Fibroblast of gingiva (primary cell): ENCODE measurements around the gene DDA1.
"Not testable (repeated sequence)": the region's sequence is repeated elsewhere in the genome, so short reads cannot be mapped to it uniquely, and the experiment has no call there.

Source experiments
- DNase-seq: peaks from one replicate; pipeline ENCODE4 v3.0.0-alpha.2; 2011; ENCODE audit warnings: low read depth

The DDA1 gene

DNA sequence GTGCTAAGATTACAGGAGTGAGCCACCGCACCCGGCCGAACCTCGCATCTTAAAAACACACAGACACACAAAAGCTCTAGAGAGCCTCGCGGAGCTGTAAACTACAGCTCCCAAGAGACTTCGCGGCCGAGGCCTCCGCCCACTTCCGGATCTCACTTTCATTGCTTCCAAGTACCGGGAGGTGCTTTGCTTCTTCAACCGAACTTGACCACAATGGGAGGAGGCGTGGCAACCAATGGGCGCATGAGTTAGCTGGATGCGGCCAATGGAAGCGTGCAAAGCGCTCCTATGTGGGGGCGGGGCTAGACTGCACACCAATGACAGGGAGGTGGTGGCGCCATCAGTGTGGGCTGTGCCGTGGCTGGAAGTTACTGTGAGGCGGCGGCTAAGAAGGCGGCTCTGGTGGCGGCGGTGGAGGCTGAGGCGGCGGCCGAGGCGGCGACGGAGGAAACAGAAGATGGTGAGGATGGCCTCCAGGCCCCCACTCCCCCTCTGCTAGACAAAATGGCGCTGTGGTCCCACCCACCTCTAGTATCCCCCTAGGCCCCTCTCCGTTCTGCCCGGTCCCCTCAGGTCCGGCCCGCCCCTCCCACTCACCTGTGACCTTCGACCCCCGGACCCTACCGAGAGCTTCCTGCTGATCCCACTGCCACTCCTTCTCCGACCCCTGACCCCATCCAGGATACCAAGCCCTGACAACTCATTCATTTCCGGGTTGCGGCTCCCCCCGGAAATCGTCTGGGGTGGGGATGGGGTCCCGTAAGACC is at the start of gene DDA1:
Gene DDA1 (plus strand): TSS at position 366 of the 767 bp plus-strand sequence. CDS start 92 bp downstream, at position 458.
- peak; percentile 100 for DNase-seq

DNA sequence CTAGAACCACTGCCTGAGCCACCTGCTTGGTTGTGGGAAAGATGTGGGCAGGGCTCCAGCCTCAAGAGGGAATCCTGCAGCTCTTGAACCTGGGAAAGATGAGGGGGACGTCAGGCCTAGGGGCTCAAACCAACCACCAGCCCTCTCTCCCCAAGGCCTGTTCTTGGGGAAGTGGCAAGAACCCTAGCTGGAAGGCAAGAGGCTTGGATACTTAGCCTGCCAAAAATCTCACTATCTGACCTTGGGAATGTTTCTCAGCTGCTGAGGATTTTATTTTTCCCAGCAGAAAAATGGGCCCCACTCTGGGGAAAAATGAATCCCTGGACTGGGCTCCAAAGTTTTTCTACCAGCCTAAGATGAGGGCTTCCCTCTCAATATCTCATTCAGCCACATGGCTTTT is 49.4 kb upstream of the DDA1 start:
- DNase-seq, result no peak

DNA sequence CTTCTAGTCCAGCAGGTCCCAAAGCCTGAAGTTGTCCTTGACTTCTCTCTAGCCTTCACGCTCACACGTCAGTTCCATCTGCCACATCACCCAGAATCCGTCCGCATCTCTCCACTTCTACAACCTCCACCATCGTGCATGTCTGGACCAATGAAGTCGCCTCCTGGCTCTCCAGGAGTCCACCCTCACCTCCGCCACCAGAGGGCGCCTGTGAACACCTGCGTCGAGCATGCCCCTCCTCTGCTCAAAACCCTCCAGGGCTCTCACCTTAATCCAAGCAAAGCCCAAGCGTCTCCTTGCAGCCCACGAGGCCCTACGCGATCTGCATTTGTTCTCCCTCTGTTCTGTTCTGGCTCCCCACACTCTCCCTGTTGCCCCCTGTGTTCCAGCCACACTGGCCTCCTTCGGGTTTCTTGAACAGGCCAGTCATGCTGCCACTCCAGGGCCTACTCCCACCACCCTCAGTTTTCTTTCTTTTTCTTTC is 48.5 kb upstream of the DDA1 start:
- DNase-seq, result peak; percentile 46

DNA sequence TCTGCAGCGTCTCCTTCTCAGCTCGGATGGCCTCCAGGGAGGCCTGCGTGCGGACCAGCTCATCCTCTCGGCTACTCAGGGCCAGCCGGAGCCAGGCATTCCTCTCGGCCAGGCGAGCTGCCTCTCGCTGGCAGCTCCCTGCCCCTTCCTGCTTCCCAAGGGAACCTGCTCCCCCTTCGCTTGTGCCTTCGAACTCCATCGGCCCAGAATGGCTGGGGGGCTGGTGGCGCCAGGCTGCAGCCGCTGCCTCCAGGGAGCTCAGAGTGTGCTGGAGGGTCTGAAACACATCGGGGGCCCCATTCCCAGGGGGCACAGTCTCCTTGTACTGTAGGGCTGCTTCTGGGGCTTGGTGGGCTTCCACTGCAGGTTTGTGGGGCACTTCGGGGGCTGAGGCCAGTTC is 46.8 kb upstream of the DDA1 start:
- DNase-seq, result no peak

DNA sequence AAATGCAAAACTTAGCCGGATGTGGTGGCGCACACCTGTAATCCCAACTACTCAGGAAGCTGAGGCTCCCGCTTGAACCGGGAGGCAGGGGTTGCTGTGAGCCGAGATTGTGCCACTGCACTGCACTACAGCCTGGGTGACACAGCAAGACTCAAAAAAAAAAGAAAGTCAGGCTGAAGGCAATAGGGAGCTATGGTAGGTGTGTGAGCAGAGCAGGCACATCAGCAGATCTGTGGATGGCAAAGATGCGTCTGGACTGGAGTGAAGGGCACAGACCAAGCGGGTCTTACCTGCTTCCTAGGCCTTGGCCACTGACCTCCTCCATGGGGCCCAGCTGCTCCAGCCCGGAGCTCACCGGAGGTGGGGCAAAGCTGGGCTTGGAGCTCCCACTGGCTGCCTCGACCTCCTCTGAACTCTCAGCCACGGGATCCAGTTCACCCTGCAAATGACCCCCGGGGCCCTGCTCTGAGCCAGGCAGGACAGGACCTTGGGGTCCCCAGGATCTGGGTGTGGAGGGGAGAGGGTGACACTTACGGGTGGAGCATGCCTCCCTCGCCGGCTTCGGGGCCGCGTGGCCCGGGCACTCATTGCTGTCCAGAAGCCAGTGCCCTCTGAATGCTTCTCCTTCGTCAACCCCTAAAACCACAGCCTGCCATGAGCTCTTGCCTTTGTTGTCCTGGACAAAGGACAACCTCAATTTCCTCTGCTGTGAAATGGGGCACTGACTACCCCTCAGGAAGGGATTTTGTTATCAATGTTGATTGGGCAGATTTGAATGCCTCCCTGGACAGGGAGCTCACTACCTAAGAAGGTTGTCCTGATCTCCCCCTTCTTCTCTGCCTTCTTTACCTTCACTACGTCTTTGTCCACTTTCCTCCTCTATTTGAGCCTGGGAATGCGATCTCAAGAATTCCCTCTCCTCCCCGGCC is 45.4 kb upstream of the DDA1 start:
- no peak for DNase-seq

DNA sequence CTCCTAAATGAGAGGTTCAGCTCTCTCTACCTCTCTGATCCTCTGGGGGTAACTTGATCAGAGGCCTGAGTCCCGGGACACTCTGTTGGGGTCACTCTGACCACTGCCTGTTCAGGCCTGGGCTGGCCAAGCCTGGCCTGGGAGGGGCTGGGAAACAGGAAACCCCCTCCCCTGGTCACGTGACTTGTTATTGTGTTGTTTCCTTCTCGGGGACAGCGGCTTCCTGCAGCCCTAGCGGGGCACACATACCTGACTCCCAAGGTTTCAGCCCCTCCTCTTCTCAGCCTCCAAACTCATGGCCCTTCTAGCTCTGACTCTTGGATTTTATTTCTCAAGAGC is 44.8 kb upstream of the DDA1 start, which contains the start of gene USHBP1:
Gene USHBP1 (minus strand): TSS at position 105 of the 339 bp plus-strand sequence. CDS start 446 bp downstream, outside the sequence.
- no peak for DNase-seq

DNA sequence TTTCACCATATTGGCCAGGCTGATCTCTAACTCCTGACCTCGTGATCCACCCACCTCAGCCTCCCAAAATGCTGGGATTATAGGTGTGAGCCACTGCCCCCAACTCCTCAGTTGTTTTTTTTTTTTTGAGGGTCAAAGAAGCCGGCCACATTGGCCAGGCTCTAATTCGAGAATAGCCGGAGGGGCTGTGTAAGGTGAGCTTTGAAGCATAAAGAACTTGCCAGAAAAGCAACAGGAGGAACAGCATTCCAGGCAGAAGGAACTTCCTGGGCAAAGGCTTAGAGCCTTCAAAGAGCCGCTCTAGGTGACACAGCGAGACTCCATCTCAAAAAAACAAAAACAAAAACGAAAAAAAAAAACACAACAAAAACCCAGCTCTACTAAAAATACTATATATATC is 43.3 kb upstream of the DDA1 start:
- no peak for DNase-seq

DNA sequence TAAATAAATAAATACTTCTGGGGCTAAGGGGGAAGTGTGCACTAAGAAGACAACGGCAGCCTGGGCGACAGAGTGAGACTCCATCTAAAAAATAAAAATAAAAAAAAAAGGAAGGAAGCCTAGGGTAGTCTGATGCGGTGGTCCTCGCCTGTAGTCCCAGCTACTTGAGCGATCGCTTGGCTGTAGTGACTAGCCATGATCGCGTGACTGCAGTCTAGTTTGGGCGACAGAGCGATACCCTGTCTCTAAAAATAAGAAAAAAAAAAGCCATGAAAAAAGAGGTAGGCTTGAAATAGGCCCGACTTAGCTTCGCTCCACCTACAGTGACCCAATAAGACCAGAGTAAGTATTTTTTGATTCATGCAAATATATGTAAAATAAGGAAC is 42.8 kb upstream of the DDA1 start:
- no peak for DNase-seq

DNA sequence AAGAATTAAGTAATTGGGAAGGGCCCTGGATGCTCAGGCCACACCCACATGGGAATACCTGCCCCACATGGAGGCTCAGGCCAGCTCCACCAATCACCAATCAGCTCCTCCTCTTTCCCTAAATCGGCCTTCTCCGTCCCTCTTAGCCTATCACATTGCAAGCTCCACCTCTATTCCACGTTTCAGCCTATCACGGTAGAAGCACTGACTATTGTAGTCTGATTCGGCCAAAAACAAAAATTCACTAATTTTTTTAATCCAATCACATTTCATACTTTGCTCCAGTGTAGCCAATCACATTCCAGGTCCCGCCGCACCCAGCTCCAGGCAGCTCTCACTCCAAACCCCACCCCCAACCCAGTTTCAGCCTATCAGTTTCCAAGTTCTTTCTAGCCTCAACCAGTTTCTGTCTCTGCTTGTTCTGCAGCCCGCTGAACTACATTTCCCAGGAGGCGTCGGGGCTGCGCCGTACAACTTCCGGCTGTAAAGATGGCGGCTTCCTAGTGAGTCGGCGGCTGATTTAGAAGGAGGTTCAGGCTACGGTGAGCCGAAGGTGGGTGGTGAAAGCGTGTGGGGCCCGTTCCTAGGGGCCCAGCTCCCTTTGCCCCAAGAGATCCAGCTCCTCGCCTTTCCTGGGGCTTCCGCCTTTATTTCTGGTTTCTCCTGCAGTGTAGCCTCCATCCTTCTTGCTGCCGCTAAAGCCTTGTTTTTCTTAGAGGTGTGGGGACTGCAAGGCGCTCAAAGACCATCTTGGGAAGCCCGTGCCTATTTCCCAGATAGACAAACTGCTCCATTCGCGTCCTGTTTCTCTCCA is 42.2 kb upstream of the DDA1 start, which contains the start of gene BABAM1:
Gene BABAM1 (plus strand): TSS at position 469 of the 814 bp plus-strand sequence. CDS start 1,364 bp downstream, outside the sequence.
- peak; percentile 99 for DNase-seq

DNA sequence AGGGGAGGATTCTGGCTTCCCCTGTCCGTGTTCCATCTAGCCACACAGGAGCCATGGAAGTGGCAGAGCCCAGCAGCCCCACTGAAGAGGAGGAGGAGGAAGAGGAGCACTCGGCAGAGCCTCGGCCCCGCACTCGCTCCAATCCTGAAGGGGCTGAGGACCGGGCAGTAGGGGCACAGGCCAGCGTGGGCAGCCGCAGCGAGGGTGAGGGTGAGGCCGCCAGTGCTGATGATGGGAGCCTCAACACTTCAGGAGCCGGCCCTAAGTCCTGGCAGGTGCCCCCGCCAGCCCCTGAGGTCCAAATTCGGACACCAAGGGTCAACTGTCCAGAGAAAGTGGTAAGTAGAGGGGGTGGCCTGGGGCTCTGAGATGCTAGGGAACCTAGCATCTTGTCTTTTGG is 40.6 kb upstream of the DDA1 start:
- DNase-seq, result no peak

DNA sequence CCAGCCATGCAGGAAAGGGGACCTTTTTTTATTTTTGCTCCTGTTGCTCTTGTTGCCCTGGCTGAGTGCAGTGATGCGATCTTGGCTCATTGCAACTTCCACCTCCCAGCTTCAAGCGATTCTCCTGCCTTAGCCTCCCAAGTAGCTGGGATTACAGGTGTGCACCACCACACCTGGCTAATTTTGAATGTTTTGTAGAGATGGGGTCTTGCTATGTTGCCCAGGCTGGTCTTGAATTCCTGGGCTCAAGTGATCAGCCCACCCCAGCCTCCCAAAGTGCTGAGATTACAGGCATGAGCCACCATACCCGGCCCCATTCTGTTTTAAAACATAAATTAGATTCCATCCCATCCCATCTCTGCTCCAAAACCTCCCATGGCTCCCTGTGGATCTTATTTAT is 34.5 kb upstream of the DDA1 start:
- DNase-seq, result not testable (repeated sequence)

DNA sequence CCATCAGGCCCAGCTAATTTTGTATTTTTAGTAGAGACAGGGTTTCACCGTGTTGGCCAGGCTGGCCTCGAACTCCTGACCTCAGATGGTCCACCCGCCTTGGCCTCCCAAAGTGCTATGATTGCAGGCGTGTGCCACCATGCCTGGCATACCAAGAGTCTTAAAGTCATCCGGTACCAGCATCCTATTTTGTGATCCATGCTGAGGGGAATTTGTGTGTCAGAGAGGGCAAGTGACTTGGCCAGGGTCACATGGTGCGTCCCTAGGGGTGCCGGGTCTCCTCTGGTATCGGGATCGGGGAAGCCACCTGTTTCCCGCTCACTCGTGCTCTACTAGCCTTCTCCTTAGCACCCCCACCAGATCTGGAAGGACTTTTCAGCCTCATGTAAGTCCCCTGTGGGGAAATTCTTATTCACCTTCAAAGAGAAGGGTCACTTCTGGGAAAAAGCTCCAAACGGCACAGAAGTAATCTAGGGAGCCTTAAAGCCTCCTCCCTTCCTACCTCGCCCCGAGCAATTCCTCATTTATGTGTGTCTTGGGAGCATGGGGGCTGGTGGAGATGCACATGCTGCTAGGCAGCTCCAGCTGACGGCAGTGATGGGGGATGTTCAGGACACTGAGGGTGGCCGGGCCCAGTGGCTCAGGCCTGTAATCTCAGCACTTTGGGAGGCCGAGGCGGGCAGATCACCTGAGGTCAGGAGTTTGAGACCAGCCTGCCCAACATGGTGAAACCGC is 33.8 kb upstream of the DDA1 start:
- DNase-seq, result no peak

DNA sequence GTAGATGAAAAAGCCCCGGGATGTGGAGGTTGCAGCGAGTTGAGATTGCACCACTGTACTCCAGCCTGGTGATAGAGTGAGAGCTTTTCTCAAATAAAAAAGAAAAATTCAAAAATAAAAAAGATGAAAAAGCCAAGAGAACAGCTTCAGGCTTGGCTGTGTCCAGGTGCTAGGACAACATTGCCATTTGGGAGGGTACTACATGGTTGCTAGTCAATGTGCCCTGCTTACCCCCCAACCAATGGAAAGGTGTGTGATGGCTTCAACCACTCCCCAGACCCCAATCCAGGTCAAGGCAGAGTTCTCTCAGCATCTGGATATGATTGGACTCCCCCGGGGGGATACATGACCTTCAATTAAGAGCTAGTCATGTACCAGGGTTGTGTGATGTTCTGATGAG is 29.9 kb upstream of the DDA1 start:
- no peak for DNase-seq

DNA sequence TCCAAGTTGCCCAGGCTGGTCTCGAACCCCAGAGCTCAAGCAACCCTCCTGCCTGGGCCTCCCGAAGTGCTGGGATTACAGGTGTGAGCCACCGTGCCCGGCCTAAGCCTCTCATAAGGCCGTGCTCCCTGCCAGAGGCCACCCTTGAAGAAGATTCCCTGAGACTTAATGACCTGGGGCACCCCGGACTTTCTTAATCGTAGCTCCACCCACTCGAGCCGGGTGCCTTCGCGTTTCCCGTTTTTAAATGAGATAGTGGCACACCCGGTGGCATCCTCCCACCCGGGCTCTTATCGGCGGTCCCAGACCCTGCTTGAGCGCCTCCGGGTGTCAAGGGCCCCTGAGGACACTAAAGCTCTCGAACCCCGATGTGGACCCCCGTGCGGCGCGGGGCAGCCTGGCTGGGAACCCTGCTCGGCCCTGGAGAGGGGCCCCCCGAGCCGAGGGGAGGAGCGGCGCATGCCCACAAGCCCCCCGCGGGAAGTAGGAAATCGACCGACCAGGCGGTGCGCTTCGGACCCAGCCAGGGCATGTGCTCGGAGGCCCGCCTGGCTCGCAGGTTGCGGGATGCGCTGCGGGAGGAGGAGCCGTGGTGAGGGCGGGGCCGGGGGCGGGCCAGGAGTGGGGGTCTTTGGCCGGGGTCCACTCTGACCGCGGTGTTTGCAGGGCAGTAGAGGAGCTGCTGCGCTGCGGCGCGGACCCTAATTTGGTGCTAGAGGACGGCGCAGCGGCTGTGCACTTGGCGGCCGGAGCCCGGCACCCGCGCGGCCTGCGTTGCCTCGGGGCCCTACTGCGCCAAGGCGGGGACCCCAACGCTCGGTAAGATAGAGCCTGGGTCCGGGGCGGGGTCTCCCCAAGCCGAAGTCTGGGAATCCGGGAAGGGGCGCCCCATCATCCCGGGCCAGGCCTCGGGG is 27.7 kb upstream of the DDA1 start, which contains the start of gene ANKLE1:
Gene ANKLE1 (plus strand): TSS at position 511 of the 914 bp plus-strand sequence. CDS start 20 bp downstream, at position 531.
- no peak for DNase-seq

DNA sequence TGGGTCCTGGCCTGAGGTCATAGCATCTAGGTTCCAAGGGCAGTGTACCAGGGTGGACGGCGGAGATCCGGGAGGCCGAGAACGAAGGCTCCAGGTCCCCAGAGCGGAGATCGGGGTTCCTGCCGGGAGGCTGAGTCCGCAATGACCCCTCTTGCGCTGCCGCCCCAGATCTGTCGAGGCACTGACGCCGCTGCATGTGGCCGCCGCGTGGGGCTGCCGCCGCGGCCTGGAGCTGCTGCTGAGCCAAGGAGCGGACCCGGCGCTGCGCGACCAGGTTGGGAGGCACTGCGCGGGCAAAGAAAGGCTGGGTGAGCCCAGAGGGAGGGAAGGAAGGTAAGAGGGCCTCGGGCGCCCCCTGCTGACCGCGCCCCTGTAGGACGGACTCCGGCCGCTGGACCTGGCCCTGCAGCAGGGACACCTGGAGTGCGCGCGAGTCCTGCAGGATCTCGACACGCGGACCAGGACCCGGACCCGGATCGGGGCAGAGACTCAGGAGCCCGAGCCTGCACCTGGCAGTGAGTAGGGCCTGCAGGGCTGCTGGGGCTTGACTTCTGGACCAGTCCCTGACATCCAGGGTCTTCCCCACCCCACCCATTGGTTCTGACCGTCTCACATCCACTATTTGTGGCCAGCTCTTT is 26.8 kb upstream of the DDA1 start:
- peak; percentile 48 for DNase-seq

DNA sequence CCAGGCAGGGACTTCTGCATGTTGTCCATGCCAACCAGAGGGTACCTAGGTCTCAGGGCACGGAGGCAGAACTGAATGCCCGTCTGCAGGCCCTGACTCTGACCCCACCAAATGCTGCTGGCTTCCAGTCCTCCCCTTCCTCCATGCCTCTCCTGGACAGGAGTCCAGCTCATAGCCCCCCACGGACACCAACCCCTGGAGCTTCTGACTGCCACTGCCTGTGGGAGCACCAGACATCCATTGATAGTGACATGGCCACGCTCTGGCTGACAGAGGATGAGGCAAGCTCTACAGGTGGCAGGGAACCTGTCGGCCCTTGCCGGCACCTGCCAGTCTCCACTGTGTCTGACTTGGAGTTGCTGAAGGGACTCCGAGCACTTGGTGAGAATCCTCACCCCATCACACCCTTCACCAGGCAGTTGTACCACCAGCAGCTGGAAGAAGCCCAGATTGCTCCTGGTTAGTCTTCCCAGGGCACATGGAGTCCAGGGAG is 25.8 kb upstream of the DDA1 start:
- no peak for DNase-seq

DNA sequence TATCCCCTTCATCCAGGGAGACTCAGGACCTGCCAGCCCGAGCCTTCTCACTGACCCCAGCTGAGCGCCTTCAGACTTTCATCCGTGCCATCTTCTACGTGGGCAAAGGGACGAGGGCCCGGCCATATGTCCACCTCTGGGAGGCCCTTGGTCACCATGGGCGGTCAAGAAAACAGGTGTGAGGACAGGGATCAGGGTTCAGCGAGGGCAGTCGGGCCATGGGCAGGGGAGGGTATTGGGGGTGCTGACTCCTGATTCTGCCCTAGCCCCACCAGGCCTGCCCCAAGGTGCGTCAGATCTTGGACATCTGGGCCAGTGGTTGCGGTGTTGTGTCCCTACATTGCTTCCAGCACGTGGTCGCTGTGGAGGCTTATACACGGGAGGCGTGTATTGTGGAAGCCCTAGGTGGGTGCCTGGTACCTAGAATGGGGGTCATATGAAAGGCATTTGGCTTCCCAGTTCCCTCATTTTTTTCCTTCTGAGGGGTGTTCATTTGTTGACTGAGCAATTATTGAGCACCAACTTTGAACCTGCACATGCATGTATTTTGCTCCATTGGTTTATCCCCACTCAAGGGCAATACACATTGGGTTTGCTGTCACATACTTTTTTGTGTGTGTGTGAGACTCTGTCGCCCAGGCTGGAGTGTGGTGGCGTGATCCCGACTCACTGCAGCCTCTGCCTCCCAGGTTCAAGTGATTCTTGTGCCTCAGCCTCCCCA is 23.8 kb upstream of the DDA1 start:
- no peak for DNase-seq

DNA sequence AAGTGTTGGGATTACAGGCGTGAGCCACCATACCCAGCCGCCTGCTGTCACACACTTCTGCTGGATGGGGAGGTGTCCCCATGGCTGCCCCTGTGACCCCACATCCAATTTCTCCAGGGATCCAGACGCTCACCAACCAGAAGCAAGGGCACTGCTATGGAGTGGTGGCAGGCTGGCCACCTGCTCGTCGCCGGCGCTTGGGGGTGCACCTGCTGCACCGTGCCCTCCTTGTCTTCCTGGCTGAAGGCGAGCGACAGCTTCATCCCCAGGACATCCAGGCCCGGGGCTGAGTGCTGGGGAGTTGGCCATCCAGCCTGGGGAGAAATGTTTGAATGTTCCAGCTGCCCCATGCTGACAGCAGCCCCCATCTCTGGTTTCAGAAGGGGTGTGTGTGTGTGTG is 23.1 kb upstream of the DDA1 start:
- DNase-seq, result no peak

DNA sequence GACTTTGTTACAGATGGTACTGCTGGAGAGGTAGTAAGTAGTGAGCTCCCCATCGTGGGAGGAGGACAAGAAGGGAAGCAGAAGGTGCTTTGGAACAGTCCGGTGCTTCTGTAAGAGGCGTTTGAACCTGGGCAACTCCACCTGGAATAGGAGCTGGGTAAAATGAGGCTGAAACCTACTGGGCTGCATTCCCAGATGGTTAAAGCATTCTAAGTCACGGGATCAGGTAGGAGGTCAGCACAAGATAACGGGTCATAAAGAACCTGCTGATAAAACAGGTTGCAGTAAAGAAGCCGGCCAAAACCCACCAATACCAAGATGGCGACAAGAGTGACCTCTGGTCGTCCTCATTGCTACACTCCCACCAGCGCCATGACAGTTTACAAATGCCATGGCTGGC is 22.6 kb upstream of the DDA1 start:
- DNase-seq, result no peak
